Fibroblast of lung (primary cell): Measurements from ENCODE around the gene LAMA4.

Experiments
- EZH2 ChIP-seq: IDR thresholded peaks from 2 replicates; pipeline ENCODE4 v1.5.1; 2012; ENCODE audit warnings: low read length, control low read depth, mild to moderate bottlenecking; ENCODE audit errors: missing control alignments
- TF ChIP-seq, protein P1 (sequence below), 2 donors: IDR thresholded peaks in 1 of 2; conservative IDR thresholded peaks in 1 of 2; 1 replicate in 1 of 2; 2 replicates in 1 of 2; pipeline ENCODE4 v1.5.1; 2011 to 2012; ENCODE audit warnings: low read length in 2 of 2, control low read depth in 1 of 2, inconsistent platforms in 1 of 2, low read depth in 1 of 2, mild to moderate bottlenecking in 1 of 2

DNA sequence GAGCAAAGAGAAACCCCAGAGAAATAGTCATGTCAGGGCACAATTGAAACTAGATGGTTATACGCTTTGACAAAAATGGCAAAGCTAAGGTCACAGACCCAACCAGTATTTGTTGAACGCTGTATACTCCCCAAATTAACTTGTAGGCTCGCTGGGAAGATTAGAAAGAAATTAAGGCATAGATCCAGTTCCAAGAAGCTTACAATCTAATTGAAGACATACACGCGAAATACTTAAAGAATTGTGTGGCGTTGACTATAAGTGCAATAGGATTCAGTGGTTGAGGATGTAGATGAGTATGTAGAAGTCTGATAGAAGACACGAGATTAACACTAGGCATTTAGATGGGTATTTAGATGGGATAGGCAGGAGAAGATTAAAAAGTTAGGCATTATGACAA lies 166.5 kb downstream of the LAMA4 start:
- TF ChIP-seq, protein P1, sequence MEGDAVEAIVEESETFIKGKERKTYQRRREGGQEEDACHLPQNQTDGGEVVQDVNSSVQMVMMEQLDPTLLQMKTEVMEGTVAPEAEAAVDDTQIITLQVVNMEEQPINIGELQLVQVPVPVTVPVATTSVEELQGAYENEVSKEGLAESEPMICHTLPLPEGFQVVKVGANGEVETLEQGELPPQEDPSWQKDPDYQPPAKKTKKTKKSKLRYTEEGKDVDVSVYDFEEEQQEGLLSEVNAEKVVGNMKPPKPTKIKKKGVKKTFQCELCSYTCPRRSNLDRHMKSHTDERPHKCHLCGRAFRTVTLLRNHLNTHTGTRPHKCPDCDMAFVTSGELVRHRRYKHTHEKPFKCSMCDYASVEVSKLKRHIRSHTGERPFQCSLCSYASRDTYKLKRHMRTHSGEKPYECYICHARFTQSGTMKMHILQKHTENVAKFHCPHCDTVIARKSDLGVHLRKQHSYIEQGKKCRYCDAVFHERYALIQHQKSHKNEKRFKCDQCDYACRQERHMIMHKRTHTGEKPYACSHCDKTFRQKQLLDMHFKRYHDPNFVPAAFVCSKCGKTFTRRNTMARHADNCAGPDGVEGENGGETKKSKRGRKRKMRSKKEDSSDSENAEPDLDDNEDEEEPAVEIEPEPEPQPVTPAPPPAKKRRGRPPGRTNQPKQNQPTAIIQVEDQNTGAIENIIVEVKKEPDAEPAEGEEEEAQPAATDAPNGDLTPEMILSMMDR (conservative IDR thresholded peaks at IDR 0.05 in 1 of 2, IDR thresholded peaks at IDR 0.05 in 1 of 2; ENCODE audit: low read depth in 1 of 2, low read length in 2 of 2): no peak
- TF ChIP-seq EZH2: no peak
